CD1c-positive myeloid dendritic cell (primary cell): Measurements from ENCODE around the gene SOHLH2.

ENCODE experiments used
- DNase-seq: peaks from one replicate; pipeline ENCODE4 v3.0.0-alpha.2; 2016; ENCODE audit errors: extremely low spot score

The SOHLH2 gene, protein sequence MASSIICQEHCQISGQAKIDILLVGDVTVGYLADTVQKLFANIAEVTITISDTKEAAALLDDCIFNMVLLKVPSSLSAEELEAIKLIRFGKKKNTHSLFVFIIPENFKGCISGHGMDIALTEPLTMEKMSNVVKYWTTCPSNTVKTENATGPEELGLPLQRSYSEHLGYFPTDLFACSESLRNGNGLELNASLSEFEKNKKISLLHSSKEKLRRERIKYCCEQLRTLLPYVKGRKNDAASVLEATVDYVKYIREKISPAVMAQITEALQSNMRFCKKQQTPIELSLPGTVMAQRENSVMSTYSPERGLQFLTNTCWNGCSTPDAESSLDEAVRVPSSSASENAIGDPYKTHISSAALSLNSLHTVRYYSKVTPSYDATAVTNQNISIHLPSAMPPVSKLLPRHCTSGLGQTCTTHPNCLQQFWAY

DNA sequence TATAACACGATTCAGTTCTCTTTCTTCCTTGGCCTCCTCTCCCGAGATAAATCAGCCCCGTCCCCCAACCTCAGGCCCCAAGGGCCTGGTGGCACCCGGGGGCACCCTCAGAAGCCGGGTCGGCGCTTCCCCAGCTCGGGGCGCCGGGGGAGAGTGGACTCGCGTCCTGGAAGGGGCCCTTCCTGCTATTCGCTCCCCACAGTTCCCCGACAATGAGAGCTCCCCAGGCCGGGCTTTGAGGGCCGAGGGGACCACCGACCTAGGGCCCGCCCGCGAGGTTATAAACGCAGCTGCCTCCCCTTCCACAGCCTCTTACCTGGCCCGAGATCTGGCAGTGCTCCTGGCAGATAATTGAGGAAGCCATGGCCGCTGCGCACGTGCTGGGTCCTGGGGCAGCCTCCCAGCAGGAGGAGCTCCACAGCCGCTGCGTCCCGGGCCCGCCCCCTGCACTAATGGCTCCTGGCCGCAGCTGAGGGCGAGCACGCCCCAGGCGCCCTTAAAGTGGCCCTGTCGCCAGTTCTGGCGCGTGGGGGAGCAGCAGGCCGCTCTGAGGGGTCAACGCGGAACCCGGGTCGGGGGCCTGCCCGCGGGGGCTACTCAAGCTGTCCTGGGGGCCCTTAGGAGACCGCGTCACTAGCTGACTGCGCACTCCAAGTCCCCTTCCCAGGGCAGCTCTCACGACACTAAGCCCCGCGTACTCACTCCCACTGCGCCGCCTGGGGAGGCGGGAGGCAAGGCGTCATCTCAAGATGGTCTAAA, at the start of gene SOHLH2:
SOHLH2 (minus strand) TSS at position 394 of the 759 bp plus-strand sequence; CDS start at position 364, 30 bp downstream.
- DNase-seq, result no peak

DNA sequence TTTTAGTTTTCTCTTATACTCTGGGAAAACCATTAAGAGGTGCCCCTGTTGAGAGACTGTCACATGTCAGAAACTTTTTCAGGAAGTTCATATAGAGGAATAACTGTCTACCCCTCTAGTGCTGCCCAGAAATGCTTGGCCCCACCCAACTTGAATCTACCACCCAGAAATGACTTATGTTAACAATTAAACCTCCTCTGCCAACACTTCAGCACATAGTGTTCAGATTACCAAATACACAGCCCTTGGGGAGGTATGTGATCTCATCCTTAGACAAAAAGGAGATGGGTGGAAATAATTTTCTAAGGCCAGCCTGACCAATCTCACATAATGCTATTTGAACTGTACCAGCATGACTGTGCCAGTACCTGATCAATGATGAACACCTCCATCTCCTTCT, 47.6 kb upstream of the SOHLH2 start:
- no peak for DNase-seq

DNA sequence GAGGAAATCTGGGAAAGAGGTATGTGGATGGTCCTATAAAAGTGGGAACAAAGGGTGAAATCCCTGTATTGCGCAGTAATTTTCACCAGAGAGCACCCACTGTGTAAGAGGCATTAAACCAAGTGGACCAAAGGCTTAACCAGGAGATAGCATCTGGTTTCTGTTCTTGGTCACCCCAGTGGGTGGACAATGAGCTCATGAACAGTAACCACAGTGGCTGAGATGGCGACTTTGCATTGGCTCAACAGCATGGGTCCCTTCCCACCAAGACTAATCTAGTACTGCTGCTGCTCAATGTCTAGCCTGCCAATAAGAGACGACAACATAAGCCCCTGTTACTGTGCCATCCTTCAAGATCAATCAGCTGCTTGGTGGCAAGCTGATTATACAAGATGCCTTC, 46.7 kb upstream of the SOHLH2 start:
- no peak for DNase-seq

GRCh38 chr13:36259361-36260137, 45.2 kb upstream of the SOHLH2 start:
- no peak for DNase-seq

GRCh38 chr13:36258831-36259230, 44.5 kb upstream of the SOHLH2 start:
- DNase-seq, result no peak

- DNase-seq, result peak; percentile 33
Measured at GRCh38 chr13:36251526-36251925, 37.2 kb upstream of the SOHLH2 start.

- DNase-seq, result no peak
Measured at GRCh38 chr13:36251017-36251416, 36.7 kb upstream of the SOHLH2 start.

- no peak for DNase-seq
Measured at GRCh38 chr13:36248700-36249099, 34.3 kb upstream of the SOHLH2 start.

DNA sequence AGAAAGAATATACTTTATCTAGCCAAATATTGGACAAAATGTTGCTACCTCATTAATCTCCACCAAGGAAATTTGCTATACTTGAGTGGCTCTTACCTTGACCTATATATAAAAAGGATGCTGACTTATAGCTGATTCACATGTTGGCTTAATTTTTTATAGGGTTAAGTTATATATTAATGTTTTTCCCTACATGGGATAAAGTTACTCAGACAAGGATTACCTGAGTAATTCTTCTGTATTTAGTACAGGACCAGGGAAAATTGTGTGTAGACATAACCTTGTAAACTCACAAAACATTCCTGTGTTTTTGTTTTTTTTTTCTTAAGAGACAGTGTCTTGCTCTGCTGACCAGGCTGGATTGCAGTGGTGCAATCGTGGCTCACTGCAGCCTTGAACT, 30.6 kb upstream of the SOHLH2 start:
- DNase-seq, result no peak

GRCh38 chr13:36244073-36244472, 29.7 kb upstream of the SOHLH2 start:
- no peak for DNase-seq

GRCh38 chr13:36242761-36243160, 28.4 kb upstream of the SOHLH2 start:
- no peak for DNase-seq

GRCh38 chr13:36231236-36231635, 16.9 kb upstream of the SOHLH2 start:
- DNase-seq, result no peak

DNA sequence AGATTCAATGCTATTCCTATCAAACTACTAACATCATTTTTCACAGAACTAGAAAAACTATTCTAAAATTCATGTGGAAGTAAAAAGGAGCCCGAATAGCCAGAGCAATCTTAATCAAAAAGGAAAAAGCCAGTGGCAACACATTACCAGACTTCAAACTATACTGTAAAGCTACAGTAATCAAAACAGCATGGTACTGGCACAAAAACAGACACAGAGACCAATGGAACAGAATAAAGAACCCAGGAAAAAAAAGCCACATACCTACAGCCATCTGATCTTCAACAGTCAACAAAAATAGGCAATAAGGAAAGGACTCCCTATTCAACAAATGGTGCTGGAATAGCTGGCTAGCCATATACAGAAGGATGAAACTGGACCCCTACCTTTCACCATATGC, 10.4 kb upstream of the SOHLH2 start:
- DNase-seq, result no peak

DNA sequence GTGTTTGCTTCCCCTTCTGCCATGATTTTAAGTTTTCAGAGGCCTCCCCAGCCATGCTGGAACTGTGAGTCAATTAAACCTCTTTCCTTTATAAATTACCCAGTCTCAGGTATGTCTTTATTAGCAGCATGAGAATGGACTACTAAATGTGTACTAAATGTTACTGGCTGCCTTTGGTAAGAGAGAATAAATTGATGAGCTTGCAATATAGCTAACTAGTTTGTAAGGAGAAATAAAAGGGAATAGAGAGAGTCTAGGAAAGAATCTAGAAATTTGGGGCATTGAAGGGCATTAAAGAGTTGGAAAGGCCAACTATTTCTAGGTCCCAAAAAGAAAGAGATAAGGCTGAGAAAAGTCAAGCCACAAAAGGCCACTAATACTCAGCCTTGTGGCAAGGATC, 5.5 kb upstream of the SOHLH2 start:
- no peak for DNase-seq

DNA sequence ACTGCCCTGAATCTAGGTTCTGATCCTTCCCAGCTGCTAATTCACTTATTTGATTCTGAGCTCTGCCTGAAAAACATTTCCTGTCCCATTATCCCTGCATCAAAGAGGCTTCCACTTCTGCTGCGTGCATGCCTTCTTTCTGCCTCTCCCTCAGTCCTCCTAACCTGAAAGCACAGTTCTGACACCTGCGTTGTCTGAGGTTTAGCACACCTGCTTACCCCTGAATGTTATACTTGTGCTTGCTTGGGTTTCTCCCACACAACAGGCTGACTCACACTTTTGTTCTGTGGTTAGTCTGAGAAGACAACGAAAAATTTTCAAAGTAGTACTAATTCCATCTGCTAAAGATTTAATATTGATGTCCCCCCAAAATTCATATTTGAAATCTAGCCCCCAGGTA, 3.1 kb upstream of the SOHLH2 start:
- no peak for DNase-seq

GRCh38 chr13:36212789-36213188, 1.6 kb downstream of the SOHLH2 start:
- DNase-seq, result no peak

GRCh38 chr13:36211567-36211966, 2.8 kb downstream of the SOHLH2 start:
- DNase-seq, result no peak

- no peak for DNase-seq
Measured at GRCh38 chr13:36210738-36211137, 3.6 kb downstream of the SOHLH2 start.

GRCh38 chr13:36207672-36208071, 6.7 kb downstream of the SOHLH2 start:
- DNase-seq, result no peak

DNA sequence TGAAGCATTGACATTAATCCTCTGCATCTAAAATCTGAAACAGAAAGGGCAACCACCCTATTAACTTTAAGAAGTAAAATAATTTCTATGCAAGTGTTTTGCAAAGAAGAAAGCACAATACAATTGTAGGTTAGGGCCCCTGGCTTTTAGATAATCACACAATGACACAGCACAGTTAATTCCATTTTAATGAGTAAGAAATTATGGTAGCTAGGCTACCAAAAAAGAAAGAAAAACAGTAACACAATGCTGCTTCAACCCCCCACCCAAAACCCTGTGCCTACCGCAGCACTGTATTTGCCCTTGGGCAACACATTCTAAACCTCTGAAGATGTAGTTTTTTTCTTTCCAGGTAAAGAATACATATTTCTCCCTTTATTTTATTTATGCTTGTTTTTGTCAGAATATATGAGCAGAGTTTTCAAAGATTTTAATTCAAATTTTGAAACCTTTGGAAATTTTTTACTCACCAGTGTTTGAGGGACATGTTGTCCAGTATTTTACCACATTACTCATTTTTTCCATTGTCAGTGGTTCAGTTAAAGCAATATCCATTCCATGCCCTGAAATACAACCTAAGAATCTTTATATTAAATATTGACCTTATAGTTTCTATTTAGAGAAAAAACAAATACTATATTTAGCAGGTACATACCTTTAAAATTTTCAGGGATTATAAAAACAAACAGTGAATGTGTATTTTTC, 21.1 kb downstream of the SOHLH2 start:
- no peak for DNase-seq

- no peak for DNase-seq
Measured at GRCh38 chr13:36192166-36192565, 22.2 kb downstream of the SOHLH2 start.

GRCh38 chr13:36190771-36191170, 23.6 kb downstream of the SOHLH2 start:
- DNase-seq, result no peak
